IMR-90 (cell line): ENCODE measurements around the gene RNPEPL1. TPM values are rescaled to one million over a fixed set of nuclear protein-coding genes. Genes with fewer than 3 reads are reported as not detected.

ENCODE experiments used
- ATAC-seq: fragments of 200-7000 bp; cut with Tn5 transposase; 2 replicates; pipeline ENCODE4 v1.9.1; 2020; ENCODE audit warnings: low read depth, mild to moderate bottlenecking, moderate library complexity
- BruUV-seq: library from RNA; stranded (reverse); fragments of 400-500 nt; replicated peaks from 2 replicates; lab custom pipeline; 2021; lab: Mats Ljungman, UMichigan
- CTCF ChIA-PET: fragments of 300-600 bp; formaldehyde crosslinking; extraction: SDS; loops from one replicate; lab custom pipeline; 2021; ENCODE audit warnings: antibody characterized with exemption; lab: Yijun Ruan, JAX
- POLR2A ChIA-PET: fragments of 300-600 bp; sonication (Branson Sonifier 250); formaldehyde crosslinking; loops from one replicate; lab custom pipeline; 2022; ENCODE audit warnings: antibody characterized with exemption; ENCODE audit not compliant: unreplicated experiment; lab: Charles Lee
- DNase-seq: peaks from one replicate; pipeline ENCODE4 v3.0.0; 2013
- H2AFZ ChIP-seq: replicated peaks from 2 replicates; pipeline ENCODE3; 2013; ENCODE audit warnings: low read length, mild to moderate bottlenecking; ENCODE audit not compliant: poor library complexity
- H2AK5ac ChIP-seq: 2 replicates; pipeline ENCODE4 v1.6.1; 2013; ENCODE audit warnings: low read depth, low read length, inconsistent platforms
- H2AK9ac ChIP-seq: replicated peaks from 2 replicates; pipeline ENCODE3; 2013; ENCODE audit warnings: mild to moderate bottlenecking, low read depth, low read length, moderate library complexity; ENCODE audit not compliant: poor library complexity
- H2BK120ac ChIP-seq: 2 replicates; pipeline ENCODE4 v1.6.1; 2013; ENCODE audit warnings: low read depth, low read length, inconsistent platforms
- H2BK15ac ChIP-seq: 3 replicates; pipeline ENCODE4 v1.6.1; 2013; ENCODE audit warnings: low read depth, low read length, inconsistent platforms
- H2BK20ac ChIP-seq: 2 replicates; pipeline ENCODE4 v1.6.1; 2013; ENCODE audit warnings: low read depth, mild to moderate bottlenecking, inconsistent platforms, low read length, moderate library complexity
- H2BK5ac ChIP-seq: 2 replicates; pipeline ENCODE4 v1.6.1; 2013; ENCODE audit warnings: mild to moderate bottlenecking, low read depth, low read length, inconsistent platforms; ENCODE audit not compliant: poor library complexity, severe bottlenecking
- H3K14ac ChIP-seq: replicated peaks from 2 replicates; pipeline ENCODE4 v1.6.1; 2013; ENCODE audit warnings: low read depth, low read length, inconsistent platforms
- H3K18ac ChIP-seq: 2 replicates; pipeline ENCODE4 v1.6.1; 2013; ENCODE audit warnings: low read depth, low read length, control low read depth
- H3K23ac ChIP-seq: 2 replicates; pipeline ENCODE4 v1.6.1; 2013; ENCODE audit warnings: low read depth, low read length, inconsistent platforms
- H3K27ac ChIP-seq: 2 replicates; pipeline ENCODE4 v1.5.1; 2013; ENCODE audit warnings: mild to moderate bottlenecking, control low read depth, low read length; ENCODE audit not compliant: insufficient read depth
- H3K27me3 ChIP-seq: 2 replicates; pipeline ENCODE4 v1.6.1; 2013; ENCODE audit warnings: low read length; ENCODE audit not compliant: control insufficient read depth, insufficient read depth
- H3K36me3 ChIP-seq: 2 replicates; pipeline ENCODE4 v1.6.1; 2013; ENCODE audit warnings: low read length, mixed read lengths; ENCODE audit not compliant: control insufficient read depth, insufficient read depth
- H3K4ac ChIP-seq: 2 replicates; pipeline ENCODE4 v1.6.1; 2013; ENCODE audit warnings: low read depth, low read length, inconsistent platforms
- H3K4me1 ChIP-seq: 2 replicates; pipeline ENCODE4 v1.6.1; 2013; ENCODE audit warnings: low read length, mixed read lengths; ENCODE audit not compliant: control insufficient read depth, insufficient read depth
- H3K4me2 ChIP-seq: 2 replicates; pipeline ENCODE4 v1.6.1; 2013; ENCODE audit warnings: low read depth, mild to moderate bottlenecking, control low read depth, low read length, moderate library complexity
- H3K4me3 ChIP-seq: 2 replicates; pipeline ENCODE4 v1.5.1; 2013; ENCODE audit warnings: low read depth, mild to moderate bottlenecking, control low read depth, low read length, moderate library complexity; ENCODE audit not compliant: insufficient read depth
- H3K56ac ChIP-seq: 2 replicates; pipeline ENCODE4 v1.6.1; 2013; ENCODE audit warnings: low read length, inconsistent platforms; ENCODE audit not compliant: insufficient read depth; ENCODE audit errors: extremely low read depth
- H3K79me1 ChIP-seq, 2 experiments: 2 replicates each; pipeline ENCODE4 v1.6.1; 2013; ENCODE audit warnings: low read length in 2 of 2, inconsistent platforms in 1 of 2, low read depth in 1 of 2
- H3K9ac ChIP-seq: 2 replicates; pipeline ENCODE4 v1.6.1; 2013; ENCODE audit warnings: low read depth, low read length, control low read depth
- H3K9me1 ChIP-seq: 2 replicates; pipeline ENCODE4 v1.6.1; 2013; ENCODE audit warnings: low read length, inconsistent platforms; ENCODE audit not compliant: insufficient read depth
- H3K9me3 ChIP-seq: 2 replicates; pipeline ENCODE4 v1.6.1; 2013; ENCODE audit warnings: low read length; ENCODE audit not compliant: control insufficient read depth, insufficient read depth
- H4K20me1 ChIP-seq: 2 replicates; pipeline ENCODE4 v1.6.1; 2013; ENCODE audit warnings: low read length, inconsistent platforms; ENCODE audit not compliant: insufficient read depth
- H4K5ac ChIP-seq: 2 replicates; pipeline ENCODE4 v1.6.1; 2013; ENCODE audit warnings: mild to moderate bottlenecking, low read depth, low read length, control low read depth
- H4K8ac ChIP-seq, 2 experiments: 2 replicates each; pipeline ENCODE4 v1.6.1; 2013; ENCODE audit warnings: low read depth in 2 of 2, low read length in 2 of 2, control low read depth in 1 of 2, inconsistent platforms in 1 of 2
- H4K91ac ChIP-seq: 2 replicates; pipeline ENCODE4 v1.6.1; 2013; ENCODE audit warnings: low read depth, low read length, inconsistent platforms; ENCODE audit not compliant: insufficient read depth
- BHLHE40 ChIP-seq: fragments of 150-350 bp; IDR thresholded peaks from 2 replicates; pipeline ENCODE4 v1.6.1; 2016; ENCODE audit warnings: mild to moderate bottlenecking, low read depth, low read length
- CEBPB ChIP-seq: IDR thresholded peaks from 2 replicates; pipeline ENCODE4 v1.6.1; 2012; ENCODE audit warnings: low read depth, low read length, improper control_type of control experiment
- CHD1 ChIP-seq: IDR thresholded peaks from 2 replicates; pipeline ENCODE4 v1.6.1; 2012; ENCODE audit warnings: low read depth, low read length, improper control_type of control experiment
- FOS ChIP-seq: fragments of 150-350 bp; IDR thresholded peaks from 2 replicates; pipeline ENCODE4 v1.6.1; 2016; ENCODE audit warnings: low read depth, low read length
- MAFK ChIP-seq: IDR thresholded peaks from 2 replicates; pipeline ENCODE4 v1.6.1; 2012; ENCODE audit warnings: low read depth, low read length, improper control_type of control experiment
- MAZ ChIP-seq: IDR thresholded peaks from 2 replicates; pipeline ENCODE4 v1.6.1; 2012; ENCODE audit warnings: low read depth, mild to moderate bottlenecking, low read length, improper control_type of control experiment, moderate library complexity, borderline replicate concordance
- MXI1 ChIP-seq: IDR thresholded peaks from 2 replicates; pipeline ENCODE4 v1.6.1; 2012; ENCODE audit warnings: low read depth, mild to moderate bottlenecking, low read length, moderate library complexity, borderline replicate concordance
- POLR2A ChIP-seq: IDR thresholded peaks from 2 replicates; pipeline ENCODE4 v1.6.1; 2012; ENCODE audit warnings: mild to moderate bottlenecking, low read depth, low read length
- RCOR1 ChIP-seq: IDR thresholded peaks from 2 replicates; pipeline ENCODE4 v1.6.1; 2012; ENCODE audit warnings: mild to moderate bottlenecking, low read length, improper control_type of control experiment; ENCODE audit not compliant: insufficient replicate concordance
- RFX5 ChIP-seq: IDR thresholded peaks from 2 replicates; pipeline ENCODE4 v1.8.0; 2012; ENCODE audit warnings: low read depth, mild to moderate bottlenecking, low read length, moderate library complexity
- SMC3 ChIP-seq: fragments of 150-350 bp; IDR thresholded peaks from 2 replicates; pipeline ENCODE4 v1.6.1; 2016; ENCODE audit warnings: low read depth, mild to moderate bottlenecking, antibody characterized with exemption, low read length, moderate library complexity
- WGBS, 2 experiments: methylation state at CpG; one replicate each; pipeline versions ENCODE4 v1.1.5 to v1.1.7; 2013; ENCODE audit warnings: missing lambda C conversion rate in 2 of 2; ENCODE audit not compliant: insufficient read length in 1 of 2; ENCODE audit errors: extremely low coverage in 2 of 2; 5-methylcytosine and 5-hydroxymethylcytosine counted together
- dilution Hi-C: fragments of 300-500 bp; cut with HindIII; formaldehyde crosslinking; loops from one replicate; pipeline ENCODE4 v1.14.3; 2018; ENCODE audit warnings: low sequenced_read_pairs; ENCODE audit not compliant: unreplicated experiment
- in situ Hi-C: fragments of 300-500 bp; cut with MboI; formaldehyde crosslinking; loops from 3 replicates; pipeline ENCODE4 v1.14.3; 2019; ENCODE audit warnings: low sequenced_read_pairs, inconsistent platforms, mixed read lengths
- intact Hi-C: fragments of 100-400 bp; cut with micrococcal nuclease; formaldehyde crosslinking; loops from 2 replicates; pipeline ENCODE4 v1.10.0; 2022
- polyA plus RNA-seq, 3 experiments: library from polyadenylated mRNA; depleted of rRNA; stranded (reverse); fragments of >200 nt; gene quantifications; 2 replicates each; pipeline ENCODE4 v1.2.3, GENCODE V29; 2012; ENCODE audit warnings: low replicate concordance in 1 of 3
- total RNA-seq: library from RNA; depleted of rRNA; stranded (reverse); fragments of >200 nt; gene quantifications from 2 replicates; pipeline ENCODE4 v1.2.3, GENCODE V29; 2012
- TF ChIP-seq, protein P1 (sequence below): fragments of 150-350 bp; IDR thresholded peaks from 2 replicates; pipeline ENCODE4 v1.6.1; 2017; ENCODE audit warnings: mild to moderate bottlenecking, antibody characterized with exemption, low read length, low read depth
- TF ChIP-seq, protein P2 (sequence below): conservative IDR thresholded peaks from 2 replicates; pipeline ENCODE4 v1.5.1; 2012; ENCODE audit warnings: mild to moderate bottlenecking, low read depth, low read length, improper control_type of control experiment
- TF ChIP-seq, protein P3 (sequence below): fragments of 150-350 bp; IDR thresholded peaks from 2 replicates; pipeline ENCODE4 v1.6.1; 2016; ENCODE audit warnings: low read depth, mild to moderate bottlenecking, low read length, moderate library complexity, borderline replicate concordance

The RNPEPL1 gene
- total and polyA plus RNA-seq, 2 of the 4 experiments (the other 2 are of a cell fraction), result 3.8 to 18.7 TPM

DNA sequence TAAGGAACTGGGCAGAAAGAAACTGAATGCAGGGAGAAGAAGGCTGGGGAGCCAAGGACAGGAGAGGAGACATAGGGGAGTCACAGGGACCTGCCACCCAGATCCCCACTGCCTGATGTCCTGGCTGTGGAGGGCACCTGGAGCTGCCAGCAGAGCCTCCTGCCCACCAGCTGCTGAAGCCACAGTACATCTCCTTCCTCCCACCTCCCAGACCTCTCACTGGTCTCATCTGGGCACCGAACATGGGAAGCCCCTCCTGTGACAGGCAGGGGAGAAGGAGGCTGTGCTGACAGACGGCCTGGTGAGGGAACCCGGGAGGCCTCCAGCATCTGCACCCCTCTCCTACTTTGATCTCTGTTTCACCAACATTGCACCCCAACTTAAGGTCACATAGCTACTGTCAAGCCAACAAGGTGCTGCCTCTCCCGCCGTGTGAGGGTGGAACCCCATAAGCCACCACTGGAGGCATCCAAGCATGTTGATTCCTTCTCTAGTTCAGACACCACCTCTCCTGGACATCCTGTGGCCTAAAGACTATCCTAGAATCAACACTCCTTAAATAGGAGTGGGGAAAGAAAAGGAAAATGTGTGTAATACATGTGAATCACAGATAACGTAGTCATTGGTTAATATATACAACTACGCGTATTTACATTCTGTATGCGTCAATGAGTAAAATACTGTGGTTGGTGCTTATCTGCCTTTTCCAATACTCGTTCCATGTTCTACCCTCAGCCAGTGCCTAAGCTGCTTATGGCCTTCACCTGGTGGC lies 3.5 kb upstream of the RNPEPL1 start:
- Histone ChIP-seq H3K14ac (peak overlapping the region; percentile 73), H3K4me3 (no peak overlapping the region), H3K4me2 (no peak overlapping the region), H3K18ac (peak overlapping the region; percentile 26; the same call in 1 of the 2 replicates), H3K4ac (peak overlapping the region; percentile 91), H2BK5ac (peak overlapping the region; percentile 95), H3K27me3 (no peaks in the 10 kb centered on the region), H2AK5ac (peak overlapping the region; percentile 95), H2BK15ac (peak overlapping the region; percentile 74; the same call in 2 of the 3 replicates), H4K8ac (peak overlapping the region; percentile 48 to 51), H3K79me1 (peaks cover 17 to 63% of the 10 kb centered on the region in 2 experiments), H2BK120ac (peak overlapping the region; percentile 73), H3K9ac (no peak overlapping the region), H3K23ac (no peak overlapping the region), H2AK9ac (peak overlapping the region; percentile 71), H2BK20ac (peak overlapping the region; percentile 71; the same call in 1 of the 2 replicates), H3K36me3 (no peaks in the 10 kb centered on the region), H4K5ac (peak overlapping the region; percentile 16; the same call in 1 of the 2 replicates), H3K27ac (peak overlapping the region; percentile 75), H4K91ac (peak overlapping the region; percentile 83), H4K20me1 (peaks cover 7% of the 10 kb centered on the region), H3K9me1 (peaks cover 35% of the 10 kb centered on the region), H3K9me3 (no peaks in the 10 kb centered on the region), H3K4me1 (peaks cover 36% of the 10 kb centered on the region), H2AFZ (no peak overlapping the region), H3K56ac (no peak overlapping the region; the same call in 1 of the 2 replicates)
- in situ Hi-C loops, result no loop called here
- ATAC-seq, result no peak
- BruUV-seq, result no TSS peak
- dilution Hi-C loops, result no loop called here
- 20% methylated on average over 1 of the region's 10 CpGs; no CpG with 5 or more reads in 1 of the 2 experiments for WGBS, 2 experiments
- CTCF ChIA-PET, result no interaction called here
- DNase-seq, result peak; percentile 88
- intact Hi-C loops, result loop anchor here (5.0 to 10.0 kb wide), 2 partner anchors 332 to 430 kb away; partner anchors contain the start of gene SNED1
- POLR2A ChIA-PET, result no interaction called here
- TF ChIP-seq CHD1, result no peak
- TF ChIP-seq MAFK, result no peak
- TF ChIP-seq MXI1, result no peak
- TF ChIP-seq RFX5, result no peak
- TF ChIP-seq, protein P1, sequence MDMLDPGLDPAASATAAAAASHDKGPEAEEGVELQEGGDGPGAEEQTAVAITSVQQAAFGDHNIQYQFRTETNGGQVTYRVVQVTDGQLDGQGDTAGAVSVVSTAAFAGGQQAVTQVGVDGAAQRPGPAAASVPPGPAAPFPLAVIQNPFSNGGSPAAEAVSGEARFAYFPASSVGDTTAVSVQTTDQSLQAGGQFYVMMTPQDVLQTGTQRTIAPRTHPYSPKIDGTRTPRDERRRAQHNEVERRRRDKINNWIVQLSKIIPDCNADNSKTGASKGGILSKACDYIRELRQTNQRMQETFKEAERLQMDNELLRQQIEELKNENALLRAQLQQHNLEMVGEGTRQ, result no peak
- TF ChIP-seq CEBPB, result peak; percentile 85
- peak; percentile 10; the same call in 1 of the 2 replicates for TF ChIP-seq SMC3
- TF ChIP-seq BHLHE40, result no peak
- TF ChIP-seq POLR2A, result peak; percentile 86
- TF ChIP-seq MAZ, result 0 out of 2 replicates have a peak, but pooled peaks have one; percentile 19
- TF ChIP-seq, protein P2, sequence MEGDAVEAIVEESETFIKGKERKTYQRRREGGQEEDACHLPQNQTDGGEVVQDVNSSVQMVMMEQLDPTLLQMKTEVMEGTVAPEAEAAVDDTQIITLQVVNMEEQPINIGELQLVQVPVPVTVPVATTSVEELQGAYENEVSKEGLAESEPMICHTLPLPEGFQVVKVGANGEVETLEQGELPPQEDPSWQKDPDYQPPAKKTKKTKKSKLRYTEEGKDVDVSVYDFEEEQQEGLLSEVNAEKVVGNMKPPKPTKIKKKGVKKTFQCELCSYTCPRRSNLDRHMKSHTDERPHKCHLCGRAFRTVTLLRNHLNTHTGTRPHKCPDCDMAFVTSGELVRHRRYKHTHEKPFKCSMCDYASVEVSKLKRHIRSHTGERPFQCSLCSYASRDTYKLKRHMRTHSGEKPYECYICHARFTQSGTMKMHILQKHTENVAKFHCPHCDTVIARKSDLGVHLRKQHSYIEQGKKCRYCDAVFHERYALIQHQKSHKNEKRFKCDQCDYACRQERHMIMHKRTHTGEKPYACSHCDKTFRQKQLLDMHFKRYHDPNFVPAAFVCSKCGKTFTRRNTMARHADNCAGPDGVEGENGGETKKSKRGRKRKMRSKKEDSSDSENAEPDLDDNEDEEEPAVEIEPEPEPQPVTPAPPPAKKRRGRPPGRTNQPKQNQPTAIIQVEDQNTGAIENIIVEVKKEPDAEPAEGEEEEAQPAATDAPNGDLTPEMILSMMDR, result peak; percentile 43
- TF ChIP-seq FOS, result peak; percentile 83
- peak; percentile 29 for TF ChIP-seq RCOR1
- TF ChIP-seq, protein P3, sequence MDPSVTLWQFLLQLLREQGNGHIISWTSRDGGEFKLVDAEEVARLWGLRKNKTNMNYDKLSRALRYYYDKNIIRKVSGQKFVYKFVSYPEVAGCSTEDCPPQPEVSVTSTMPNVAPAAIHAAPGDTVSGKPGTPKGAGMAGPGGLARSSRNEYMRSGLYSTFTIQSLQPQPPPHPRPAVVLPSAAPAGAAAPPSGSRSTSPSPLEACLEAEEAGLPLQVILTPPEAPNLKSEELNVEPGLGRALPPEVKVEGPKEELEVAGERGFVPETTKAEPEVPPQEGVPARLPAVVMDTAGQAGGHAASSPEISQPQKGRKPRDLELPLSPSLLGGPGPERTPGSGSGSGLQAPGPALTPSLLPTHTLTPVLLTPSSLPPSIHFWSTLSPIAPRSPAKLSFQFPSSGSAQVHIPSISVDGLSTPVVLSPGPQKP, result no peak
